GM21390 (cell line): ENCODE measurements around the gene CKS1B.

Experiments used
- ATAC-seq: cut with Tn5 transposase; IDR thresholded peaks from one replicate; pipeline ENCODE4 v1.9.1; 2021; ENCODE audit not compliant: unreplicated experiment

CKS1B gene

DNA sequence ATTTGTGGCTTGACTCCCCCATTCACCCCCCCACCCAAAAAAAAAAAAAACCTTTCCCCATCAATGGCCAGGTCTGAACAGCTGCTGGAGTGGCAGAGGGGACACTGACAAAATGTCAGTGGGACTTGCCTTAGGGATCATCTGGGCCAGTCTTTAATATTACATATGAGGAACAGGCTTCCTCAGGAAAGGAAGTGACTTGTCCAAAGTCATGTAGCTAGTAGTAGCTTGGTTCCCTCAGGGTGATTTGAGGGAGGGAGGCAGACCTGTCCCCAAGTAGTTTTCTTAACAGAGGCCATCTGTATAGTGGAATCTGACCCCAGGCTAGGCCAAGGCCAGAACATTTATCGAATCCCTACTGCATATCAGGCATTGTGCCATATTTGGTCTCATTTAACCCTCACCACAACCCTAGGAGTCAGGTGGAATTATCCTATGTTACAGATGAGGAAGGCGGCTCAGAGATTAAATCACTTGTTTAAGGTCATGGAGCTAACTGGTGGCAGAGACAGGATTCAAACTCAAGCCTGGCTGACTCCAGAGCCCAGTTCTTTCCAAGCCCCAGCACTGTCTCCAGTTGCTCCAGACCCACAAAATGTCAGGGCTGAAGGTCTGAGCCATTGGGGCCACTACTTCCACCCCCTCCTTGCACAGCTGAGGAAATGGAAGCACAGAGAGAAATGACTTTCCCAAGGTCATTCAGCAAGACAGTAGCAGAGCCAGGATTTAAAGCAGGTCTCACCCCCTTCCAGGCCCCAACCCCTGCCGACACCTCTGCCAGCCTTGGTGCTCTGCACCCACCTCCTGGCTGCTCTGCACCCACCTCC is 38.5 kb downstream of the CKS1B start:
- ATAC-seq: no peak

DNA sequence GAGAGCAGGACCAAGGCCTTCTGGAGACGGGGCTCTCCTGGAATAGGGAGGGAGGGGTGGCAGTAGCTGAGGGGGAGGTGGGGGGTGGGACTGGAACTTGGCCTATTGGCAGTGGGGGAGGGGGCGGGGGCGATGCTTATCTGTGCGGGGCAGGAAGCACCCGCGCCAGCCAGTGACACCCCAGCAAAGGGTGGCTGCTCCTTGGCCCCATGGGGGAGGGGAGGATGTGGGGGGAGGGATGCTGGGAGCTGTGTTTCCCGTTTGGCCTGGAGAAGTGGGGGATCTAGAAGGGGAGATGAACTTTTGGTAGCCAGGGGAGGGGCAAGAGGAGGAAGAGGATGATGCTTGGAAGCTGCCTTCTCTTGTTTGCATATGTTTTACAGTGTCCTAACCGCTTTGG is 39.2 kb downstream of the CKS1B start:
- no peak for ATAC-seq

DNA sequence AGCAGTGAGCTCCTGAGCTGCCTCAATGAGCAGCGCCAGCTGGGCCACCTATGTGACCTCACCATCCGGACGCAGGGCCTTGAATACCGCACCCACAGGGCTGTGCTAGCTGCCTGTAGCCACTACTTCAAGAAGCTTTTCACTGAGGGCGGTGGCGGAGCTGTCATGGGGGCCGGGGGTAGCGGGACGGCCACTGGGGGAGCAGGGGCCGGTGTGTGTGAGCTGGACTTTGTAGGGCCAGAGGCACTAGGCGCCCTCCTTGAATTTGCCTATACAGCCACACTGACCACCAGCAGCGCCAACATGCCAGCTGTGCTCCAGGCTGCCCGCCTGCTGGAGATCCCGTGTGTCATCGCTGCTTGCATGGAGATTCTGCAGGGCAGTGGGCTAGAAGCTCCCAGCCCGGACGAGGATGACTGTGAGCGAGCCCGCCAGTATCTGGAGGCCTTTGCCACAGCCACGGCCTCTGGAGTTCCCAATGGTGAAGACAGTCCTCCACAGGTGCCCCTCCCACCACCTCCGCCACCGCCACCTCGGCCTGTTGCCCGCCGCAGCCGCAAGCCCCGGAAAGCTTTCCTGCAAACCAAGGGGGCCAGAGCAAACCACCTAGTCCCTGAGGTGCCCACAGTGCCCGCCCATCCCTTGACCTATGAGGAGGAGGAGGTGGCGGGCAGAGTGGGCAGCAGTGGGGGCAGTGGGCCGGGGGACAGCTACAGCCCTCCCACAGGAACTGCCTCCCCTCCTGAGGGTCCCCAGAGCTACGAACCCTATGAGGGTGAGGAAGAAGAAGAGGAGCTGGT is 40.4 kb downstream of the CKS1B start:
- no peak for ATAC-seq

DNA sequence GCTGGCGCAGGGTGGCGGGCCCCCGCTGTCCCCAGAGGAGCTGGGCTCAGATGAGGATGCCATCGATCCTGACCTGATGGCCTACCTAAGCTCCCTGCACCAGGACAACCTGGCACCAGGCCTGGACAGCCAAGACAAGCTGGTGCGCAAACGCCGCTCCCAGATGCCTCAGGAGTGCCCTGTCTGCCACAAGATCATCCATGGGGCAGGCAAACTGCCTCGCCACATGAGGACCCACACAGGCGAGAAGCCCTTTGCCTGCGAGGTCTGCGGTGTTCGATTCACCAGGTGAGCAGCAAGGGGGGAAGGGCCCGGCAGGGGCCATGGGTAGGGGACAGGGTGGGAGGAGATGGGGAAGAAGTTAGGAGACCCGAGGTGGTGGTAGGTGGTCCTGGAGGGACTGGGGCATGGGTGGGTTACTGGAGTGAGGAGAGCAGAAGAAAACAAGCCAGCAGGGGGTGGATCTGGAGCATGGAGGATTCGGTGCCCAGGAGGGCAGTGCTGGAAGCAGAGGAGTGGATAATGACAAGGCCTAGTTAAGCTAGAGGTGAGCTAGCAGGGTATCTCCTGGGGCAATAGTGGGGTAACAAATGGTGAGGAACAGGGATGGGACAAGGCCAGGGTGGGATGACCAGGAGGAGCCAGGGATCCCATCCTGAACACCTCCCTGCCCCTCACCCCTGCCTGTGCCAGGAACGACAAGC is 41.2 kb downstream of the CKS1B start:
- no peak for ATAC-seq

DNA sequence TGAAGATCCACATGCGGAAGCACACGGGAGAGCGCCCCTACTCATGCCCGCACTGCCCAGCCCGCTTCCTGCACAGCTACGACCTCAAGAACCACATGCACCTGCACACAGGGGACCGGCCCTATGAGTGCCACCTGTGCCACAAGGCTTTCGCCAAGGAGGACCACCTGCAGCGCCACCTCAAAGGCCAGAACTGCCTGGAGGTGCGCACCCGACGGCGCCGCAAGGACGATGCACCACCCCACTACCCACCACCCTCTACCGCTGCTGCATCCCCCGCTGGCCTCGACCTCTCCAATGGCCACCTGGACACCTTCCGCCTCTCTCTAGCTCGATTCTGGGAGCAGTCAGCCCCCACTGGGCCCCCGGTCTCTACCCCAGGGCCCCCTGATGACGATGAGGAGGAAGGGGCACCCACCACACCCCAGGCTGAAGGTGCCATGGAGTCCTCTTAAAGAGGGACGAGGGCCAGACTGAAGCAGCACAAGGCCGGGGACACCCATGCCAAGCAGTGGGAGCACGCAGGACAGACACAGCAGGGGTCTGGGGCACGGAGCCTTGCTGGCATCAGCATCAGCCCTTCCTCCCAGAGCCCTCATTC is 41.9 kb downstream of the CKS1B start:
- no peak for ATAC-seq

DNA sequence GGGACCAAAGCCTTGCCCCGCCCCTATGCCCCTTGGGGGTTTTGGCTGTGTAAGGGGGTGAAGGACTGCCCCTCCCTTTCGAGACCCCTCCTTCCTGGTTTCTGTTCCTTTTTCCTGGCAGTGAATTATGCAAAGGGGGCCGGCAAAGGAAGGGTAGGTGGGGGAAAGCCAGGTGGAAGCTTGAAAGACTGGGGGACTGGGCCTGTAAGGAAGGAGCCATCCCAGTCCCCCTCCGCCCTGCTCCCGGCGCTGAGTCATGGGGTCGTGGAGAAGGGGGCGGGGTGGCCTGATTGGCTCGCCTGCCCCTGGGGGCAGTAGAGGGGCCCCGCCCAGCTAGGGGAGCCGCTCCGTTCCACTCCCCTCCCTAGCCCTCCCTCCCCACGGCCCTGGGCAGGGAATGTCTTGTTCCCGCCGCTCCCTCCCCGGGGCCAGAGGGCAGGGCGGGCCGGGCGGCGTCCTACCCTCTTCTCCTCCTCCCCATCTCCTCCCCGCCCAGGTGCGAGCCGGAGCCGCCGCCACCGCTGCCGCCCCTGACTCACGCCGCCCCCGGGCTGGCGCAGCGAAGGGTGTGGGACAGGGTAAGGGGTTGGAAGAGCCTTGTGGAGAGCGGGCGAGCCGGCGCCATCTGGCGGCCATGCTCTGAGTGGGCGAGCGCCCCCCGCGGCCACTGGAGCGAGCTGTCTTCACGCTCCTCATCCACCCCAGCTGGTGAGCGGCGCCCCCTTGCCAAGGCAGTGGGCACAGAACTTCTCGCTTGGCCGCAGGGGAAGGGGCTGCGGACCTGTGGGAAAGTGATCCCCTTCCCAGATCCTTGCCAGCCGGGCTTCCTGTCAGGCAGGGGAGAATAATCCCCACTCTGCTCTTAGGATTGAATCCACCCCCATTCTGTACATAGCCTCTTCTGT is 42.8 kb downstream of the CKS1B start:
- peak; percentile 80 for ATAC-seq

DNA sequence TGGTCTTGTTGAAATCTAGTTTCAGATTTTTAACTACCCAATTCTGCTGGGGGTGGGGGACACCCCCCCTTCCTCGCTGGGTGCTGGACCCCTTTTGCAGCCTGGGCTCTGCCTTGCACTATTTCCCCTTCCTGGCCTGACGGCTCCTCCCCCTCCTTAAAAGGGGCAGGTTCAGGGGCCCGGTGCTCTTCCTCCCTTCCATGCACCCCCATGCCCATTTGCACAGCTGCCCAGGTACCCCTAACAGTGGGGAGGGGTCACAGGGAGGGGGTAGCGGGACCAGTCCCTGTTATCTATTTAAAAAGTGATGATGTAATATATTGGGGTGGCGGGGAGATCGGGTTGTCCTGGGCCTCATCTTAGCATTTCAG is 43.5 kb downstream of the CKS1B start:
- no peak for ATAC-seq

DNA sequence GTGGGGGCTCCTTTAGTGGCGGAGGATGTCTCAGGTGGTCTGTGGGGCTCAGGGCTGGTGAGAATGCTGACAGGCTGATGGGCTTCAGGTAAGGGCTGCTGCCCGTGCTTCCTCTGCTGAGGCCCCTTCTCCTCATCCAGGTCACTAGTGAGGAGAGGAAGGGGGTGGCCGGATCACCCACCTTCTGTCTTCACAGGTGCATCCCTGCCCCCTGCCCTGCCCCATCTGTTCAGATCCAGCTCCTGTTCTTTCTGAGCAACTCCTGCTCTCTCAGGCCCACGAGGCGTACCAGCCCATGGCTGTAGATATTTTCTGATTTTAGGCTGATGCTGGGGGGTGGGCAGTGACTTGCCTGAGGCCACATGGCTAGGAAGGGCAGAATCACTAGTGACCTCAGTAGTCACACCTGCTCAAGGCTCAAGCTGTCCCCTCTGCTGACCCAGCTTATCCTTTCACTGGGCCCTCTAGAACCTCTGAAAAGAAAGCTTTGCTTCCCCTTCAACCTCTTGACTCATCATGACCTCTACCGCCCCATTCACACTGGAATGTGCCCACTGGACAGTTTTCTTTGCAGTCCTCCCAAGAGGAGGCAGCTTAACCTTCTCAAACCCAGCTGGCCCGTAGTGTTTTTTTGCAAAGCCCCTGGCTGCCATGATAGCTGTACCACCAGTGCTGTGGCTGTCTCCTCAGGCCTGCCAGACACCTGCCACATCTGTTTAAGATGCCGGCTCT is 44.3 kb downstream of the CKS1B start:
- ATAC-seq: no peak

DNA sequence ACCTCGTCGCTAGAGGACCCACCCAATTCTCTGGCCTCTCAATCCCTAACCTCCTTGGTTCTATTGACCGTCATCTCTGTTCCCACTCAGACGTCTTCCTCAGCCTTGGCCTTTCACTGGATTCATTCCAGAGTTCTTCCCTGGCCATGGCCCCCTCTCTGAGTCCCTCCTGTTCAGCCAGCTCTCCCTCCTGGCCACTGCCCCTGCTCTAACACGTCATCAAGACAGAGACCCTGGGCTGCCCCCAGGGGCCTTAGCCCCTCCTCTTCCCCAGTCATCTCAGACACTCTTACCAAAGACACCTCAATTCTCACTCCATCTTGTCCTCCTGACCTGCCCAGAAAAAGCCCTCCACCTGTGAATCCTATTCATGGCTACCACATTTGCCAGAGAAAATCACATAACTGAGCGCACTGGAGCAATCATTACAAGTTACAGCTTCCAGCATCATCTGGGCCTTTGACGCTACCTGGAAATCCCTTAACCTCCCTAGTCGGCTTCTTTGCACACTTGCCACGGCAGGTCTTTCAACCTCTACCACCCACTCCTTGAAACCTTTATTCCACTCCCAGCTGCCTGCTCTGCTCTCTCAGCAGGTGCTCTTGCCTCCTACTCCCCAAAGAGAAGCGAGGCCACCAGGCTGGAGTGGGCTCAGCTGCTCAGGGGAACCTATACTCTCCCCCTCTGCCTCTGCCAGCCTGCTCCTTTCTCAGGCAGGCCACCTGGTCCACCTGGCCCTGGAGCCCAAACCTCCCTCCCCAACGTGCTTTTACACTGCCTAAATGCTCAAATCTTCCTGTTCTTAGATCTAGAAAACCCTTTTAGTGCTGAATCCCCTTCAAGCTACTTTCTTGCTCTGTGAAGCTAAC is 45.1 kb downstream of the CKS1B start:
- no peak for ATAC-seq

DNA sequence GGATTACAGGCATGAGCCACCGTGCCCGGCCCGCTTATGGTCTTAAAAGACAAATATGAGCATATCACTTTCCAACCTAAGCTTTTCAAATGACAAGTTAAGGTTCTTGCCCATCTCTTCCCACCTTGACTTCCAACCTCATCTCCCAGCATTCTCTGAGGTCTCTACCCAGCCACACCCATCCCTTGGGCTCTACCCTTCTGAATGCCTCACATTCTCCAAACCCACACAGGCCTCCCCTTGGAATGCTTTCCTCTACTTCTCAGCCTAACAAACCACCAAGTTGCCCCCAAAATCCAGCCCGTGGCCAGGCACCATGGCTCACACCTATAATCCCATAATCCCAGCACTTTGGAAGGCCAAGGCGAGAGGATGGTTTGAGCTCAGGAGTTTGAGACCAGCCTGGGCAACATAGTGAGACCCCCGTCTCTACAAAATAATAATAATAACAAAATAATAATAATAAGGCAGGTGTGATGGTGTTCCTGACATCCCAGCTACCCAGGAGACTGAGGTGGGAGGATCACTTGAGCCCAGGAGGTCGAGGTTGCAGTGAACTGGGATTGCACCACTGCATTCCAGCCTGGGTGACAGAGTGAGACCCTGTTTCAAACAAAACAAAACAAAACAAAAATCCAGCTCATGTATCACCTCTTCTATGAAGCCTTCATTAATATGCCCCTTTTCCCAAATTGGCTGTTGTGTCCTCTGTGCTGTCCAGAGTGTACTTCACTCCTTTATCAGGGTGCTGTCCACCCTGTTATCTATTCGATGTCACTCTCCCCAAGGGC is 47.9 kb downstream of the CKS1B start:
- no peak for ATAC-seq

DNA sequence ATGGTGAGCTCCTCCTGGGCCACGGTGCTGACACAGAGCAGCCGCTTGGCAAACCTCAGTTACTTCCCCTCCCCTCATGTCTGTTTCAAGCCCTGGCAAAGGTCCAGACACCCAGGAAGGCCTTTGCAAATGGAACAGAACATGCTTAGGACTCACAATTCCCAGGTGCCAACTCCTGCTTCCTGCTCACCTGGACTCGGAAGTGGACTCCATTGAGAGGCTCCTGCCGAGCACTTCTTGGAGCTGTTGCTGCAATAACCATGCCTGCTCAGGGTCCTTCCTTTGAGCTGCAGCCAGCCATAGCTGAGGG is 48.4 kb downstream of the CKS1B start:
- no peak for ATAC-seq

DNA sequence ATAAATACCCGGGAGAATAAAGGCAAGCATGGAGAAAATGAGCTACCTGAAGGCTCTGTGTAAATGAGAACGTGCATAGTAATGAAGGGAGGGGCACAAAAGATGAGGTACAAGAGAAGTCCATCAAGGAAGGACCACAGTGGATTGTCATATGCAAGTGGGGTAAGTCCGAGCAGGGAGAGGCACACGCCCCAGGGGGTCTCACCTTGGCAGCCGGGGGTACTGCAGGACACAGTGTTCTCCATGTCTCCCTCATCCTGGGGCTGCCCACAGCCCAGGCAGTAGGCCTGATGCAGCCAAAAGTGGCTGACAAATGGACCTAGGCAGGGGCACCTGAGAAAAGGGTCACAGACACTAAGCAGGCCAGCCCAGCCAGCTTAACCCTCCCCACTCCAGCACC is 49.1 kb downstream of the CKS1B start:
- ATAC-seq: no peak

DNA sequence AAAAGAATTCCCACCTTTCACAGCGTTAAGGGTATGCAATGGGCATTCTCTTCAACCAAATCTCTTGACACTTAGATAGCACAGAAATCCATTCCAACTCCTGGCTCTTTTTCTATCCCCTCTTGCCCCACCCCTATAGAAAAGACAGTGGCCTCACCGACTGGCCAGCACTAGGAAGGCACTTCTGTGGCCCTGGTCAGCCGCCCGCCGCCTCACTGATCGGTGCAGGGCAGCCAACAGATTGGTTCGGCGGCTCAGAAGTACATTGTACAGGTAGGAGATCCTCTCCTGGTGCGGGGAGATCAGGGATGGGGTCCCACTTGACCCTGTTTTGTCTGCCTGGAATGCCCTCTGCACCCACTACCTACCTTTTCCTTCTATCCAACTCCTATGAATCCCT is 49.8 kb downstream of the CKS1B start:
- no peak for ATAC-seq

DNA sequence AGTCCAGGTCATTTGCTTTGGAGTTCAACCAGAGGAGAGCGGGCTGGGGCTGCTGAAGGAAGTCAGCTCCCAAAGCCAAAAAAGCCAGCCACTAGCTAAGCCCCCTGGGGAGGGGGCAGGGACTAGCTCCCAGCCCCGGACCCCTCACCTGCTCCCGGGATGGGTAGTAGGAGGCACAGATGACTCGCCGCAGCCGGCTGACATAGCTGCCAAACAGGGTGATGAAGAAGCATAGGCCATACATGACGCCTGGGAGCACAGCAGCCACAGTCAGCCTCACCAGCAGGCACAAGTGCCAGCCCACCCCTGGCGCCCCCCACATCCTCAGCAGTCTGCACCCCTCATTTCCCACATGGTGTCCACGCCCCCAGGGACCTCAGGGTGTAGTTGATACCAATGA is 51.7 kb downstream of the CKS1B start:
- no peak for ATAC-seq

DNA sequence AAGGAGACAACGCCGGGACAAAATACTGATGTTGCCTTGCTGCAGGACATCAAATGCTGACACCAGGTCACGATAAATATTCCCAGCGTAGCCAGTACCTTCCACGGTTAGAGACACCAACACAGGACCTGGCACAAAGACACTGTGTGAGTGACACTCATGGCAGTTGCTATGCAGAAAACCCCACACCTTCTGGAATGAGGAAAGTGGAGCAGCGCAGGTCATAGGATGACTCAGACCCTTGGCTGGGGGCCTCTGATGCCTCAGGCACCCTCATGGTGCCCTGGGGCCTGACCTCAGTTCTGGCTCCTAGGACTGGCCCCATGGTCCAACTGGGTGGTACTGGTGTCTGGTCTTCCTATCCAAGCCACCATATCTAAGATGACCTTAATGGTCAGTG is 52.1 kb downstream of the CKS1B start:
- ATAC-seq: no peak
